Measurements from ENCODE around the gene CUTA. TPM values are rescaled to one million over a fixed set of nuclear protein-coding genes. Genes with fewer than 3 reads are reported as not detected.

The CUTA gene
- total and polyA plus RNA-seq, 2 of the 13 experiments (the other 11 are each of a cell fraction or from before 2014, with no cell fraction given) = 170 to 180 TPM

DNA sequence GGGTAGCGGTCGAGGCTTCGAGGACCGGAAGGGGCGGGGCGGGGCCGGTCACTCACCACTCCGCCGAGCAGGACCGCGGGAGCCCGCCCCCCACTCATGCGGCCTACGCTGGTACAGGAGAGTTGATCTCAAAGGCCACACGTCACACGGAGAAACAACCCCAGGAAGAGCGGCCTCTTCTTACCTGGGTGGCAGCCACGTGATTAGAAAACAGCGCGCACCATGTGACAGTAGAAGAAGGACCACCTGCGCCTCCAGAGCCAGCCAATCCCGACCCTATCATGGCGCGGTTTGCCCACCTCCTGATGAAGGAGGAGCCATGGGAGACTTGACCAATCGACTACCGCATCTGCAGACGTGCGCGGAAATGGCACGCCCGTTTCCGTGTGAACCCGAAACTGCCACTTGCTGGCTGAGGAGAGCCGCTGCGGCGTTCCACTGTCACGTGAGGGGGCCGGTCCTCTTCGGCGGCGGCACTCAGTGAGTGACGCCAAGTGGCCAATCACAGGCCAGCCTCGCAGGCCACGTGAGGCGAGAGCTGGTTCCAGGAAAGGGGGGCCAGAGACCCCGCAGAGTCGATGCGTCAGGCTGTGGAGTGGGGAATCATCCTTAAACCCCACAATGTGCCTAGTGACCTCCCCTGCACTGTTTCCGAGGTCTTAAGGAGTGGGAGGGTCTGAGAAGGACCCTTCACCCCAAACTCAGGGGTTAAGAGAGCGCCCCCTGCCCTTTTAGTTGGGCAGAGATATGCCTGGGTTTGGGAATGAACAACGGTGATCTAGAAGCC lies at the start of gene CUTA (continued):
- TF ChIP-seq, protein P1, sequence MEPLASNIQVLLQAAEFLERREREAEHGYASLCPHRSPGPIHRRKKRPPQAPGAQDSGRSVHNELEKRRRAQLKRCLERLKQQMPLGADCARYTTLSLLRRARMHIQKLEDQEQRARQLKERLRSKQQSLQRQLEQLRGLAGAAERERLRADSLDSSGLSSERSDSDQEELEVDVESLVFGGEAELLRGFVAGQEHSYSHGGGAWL (CRISPR knock-in tag; IDR thresholded peaks at IDR 0.05) = peak; percentile 85
- no peak for TF ChIP-seq NR2F6 (IDR thresholded peaks at IDR 0.05)
- peak; percentile 42; the same call in 1 of the 2 replicates for TF ChIP-seq NR2F6 (CRISPR knock-in tag; IDR thresholded peaks at IDR 0.05)
- TF ChIP-seq ZNF282 (IDR thresholded peaks at IDR 0.05; ENCODE audit: partially characterized antibody) = no peak
- TF ChIP-seq ZNF547 (CRISPR knock-in tag; IDR thresholded peaks at IDR 0.05) = peak; percentile 93
- TF ChIP-seq KLF9 (CRISPR knock-in tag; IDR thresholded peaks at IDR 0.05; ENCODE audit: low read depth) = peak; percentile 4
- TF ChIP-seq, protein P2, sequence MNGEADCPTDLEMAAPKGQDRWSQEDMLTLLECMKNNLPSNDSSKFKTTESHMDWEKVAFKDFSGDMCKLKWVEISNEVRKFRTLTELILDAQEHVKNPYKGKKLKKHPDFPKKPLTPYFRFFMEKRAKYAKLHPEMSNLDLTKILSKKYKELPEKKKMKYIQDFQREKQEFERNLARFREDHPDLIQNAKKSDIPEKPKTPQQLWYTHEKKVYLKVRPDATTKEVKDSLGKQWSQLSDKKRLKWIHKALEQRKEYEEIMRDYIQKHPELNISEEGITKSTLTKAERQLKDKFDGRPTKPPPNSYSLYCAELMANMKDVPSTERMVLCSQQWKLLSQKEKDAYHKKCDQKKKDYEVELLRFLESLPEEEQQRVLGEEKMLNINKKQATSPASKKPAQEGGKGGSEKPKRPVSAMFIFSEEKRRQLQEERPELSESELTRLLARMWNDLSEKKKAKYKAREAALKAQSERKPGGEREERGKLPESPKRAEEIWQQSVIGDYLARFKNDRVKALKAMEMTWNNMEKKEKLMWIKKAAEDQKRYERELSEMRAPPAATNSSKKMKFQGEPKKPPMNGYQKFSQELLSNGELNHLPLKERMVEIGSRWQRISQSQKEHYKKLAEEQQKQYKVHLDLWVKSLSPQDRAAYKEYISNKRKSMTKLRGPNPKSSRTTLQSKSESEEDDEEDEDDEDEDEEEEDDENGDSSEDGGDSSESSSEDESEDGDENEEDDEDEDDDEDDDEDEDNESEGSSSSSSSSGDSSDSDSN (CRISPR knock-in tag; IDR thresholded peaks at IDR 0.05) = peak; percentile 65
- TF ChIP-seq ZNF713 (CRISPR knock-in tag; IDR thresholded peaks at IDR 0.05) = 0 out of 2 replicates have a peak, but pooled peaks have one; percentile 47
- peak; percentile 41 for TF ChIP-seq ZNF777 (CRISPR knock-in tag; IDR thresholded peaks at IDR 0.05)
- TF ChIP-seq, protein P3, sequence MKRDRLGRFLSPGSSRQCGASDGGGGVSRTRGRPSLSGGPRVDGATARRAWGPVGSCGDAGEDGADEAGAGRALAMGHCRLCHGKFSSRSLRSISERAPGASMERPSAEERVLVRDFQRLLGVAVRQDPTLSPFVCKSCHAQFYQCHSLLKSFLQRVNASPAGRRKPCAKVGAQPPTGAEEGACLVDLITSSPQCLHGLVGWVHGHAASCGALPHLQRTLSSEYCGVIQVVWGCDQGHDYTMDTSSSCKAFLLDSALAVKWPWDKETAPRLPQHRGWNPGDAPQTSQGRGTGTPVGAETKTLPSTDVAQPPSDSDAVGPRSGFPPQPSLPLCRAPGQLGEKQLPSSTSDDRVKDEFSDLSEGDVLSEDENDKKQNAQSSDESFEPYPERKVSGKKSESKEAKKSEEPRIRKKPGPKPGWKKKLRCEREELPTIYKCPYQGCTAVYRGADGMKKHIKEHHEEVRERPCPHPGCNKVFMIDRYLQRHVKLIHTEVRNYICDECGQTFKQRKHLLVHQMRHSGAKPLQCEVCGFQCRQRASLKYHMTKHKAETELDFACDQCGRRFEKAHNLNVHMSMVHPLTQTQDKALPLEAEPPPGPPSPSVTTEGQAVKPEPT (CRISPR knock-in tag; IDR thresholded peaks at IDR 0.05; ENCODE audit: low read depth) = no peak; the same call in 1 of the 2 replicates
- TF ChIP-seq KMT2B (CRISPR knock-in tag; IDR thresholded peaks at IDR 0.05) = peak; percentile 84
- TF ChIP-seq, protein P4, sequence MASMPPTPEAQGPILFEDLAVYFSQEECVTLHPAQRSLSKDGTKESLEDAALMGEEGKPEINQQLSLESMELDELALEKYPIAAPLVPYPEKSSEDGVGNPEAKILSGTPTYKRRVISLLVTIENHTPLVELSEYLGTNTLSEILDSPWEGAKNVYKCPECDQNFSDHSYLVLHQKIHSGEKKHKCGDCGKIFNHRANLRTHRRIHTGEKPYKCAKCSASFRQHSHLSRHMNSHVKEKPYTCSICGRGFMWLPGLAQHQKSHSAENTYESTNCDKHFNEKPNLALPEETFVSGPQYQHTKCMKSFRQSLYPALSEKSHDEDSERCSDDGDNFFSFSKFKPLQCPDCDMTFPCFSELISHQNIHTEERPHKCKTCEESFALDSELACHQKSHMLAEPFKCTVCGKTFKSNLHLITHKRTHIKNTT (CRISPR knock-in tag; IDR thresholded peaks at IDR 0.05) = no peak
- no peak for TF ChIP-seq KAT2B (IDR thresholded peaks at IDR 0.05; ENCODE audit: borderline replicate concordance, low read depth, low read length)
- TF ChIP-seq KDM3A (CRISPR knock-in tag; IDR thresholded peaks at IDR 0.05; ENCODE audit: low read depth) = no peak; the same call in none of the 2 replicates
- peak; percentile 94 for TF ChIP-seq RFXAP (CRISPR knock-in tag; IDR thresholded peaks at IDR 0.05; ENCODE audit: borderline replicate concordance)
- TF ChIP-seq SRF (IDR thresholded peaks at IDR 0.05; ENCODE audit: low read depth, low read length) = peak; percentile 42; the same call in 1 of the 2 replicates
- TF ChIP-seq, protein P5, sequence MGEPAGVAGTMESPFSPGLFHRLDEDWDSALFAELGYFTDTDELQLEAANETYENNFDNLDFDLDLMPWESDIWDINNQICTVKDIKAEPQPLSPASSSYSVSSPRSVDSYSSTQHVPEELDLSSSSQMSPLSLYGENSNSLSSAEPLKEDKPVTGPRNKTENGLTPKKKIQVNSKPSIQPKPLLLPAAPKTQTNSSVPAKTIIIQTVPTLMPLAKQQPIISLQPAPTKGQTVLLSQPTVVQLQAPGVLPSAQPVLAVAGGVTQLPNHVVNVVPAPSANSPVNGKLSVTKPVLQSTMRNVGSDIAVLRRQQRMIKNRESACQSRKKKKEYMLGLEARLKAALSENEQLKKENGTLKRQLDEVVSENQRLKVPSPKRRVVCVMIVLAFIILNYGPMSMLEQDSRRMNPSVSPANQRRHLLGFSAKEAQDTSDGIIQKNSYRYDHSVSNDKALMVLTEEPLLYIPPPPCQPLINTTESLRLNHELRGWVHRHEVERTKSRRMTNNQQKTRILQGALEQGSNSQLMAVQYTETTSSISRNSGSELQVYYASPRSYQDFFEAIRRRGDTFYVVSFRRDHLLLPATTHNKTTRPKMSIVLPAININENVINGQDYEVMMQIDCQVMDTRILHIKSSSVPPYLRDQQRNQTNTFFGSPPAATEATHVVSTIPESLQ (CRISPR knock-in tag; conservative IDR thresholded peaks at IDR 0.05) = no peak
- TF ChIP-seq, protein P6, sequence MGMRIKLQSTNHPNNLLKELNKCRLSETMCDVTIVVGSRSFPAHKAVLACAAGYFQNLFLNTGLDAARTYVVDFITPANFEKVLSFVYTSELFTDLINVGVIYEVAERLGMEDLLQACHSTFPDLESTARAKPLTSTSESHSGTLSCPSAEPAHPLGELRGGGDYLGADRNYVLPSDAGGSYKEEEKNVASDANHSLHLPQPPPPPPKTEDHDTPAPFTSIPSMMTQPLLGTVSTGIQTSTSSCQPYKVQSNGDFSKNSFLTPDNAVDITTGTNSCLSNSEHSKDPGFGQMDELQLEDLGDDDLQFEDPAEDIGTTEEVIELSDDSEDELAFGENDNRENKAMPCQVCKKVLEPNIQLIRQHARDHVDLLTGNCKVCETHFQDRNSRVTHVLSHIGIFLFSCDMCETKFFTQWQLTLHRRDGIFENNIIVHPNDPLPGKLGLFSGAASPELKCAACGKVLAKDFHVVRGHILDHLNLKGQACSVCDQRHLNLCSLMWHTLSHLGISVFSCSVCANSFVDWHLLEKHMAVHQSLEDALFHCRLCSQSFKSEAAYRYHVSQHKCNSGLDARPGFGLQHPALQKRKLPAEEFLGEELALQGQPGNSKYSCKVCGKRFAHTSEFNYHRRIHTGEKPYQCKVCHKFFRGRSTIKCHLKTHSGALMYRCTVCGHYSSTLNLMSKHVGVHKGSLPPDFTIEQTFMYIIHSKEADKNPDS (CRISPR knock-in tag; IDR thresholded peaks at IDR 0.05) = no peak
- no peak for TF ChIP-seq KLF13 (CRISPR knock-in tag; IDR thresholded peaks at IDR 0.05)
- TF ChIP-seq RORA (CRISPR knock-in tag; IDR thresholded peaks at IDR 0.05) = no peak

Data from HepG2 (cell line).